Measurements from ENCODE around the gene FLNA.

The FLNA gene

GRCh38 chrX:154369449-154370299, 4.8 kb downstream of the FLNA start:
- no peak for TF ChIP-seq CTCF (IDR thresholded peaks at IDR 0.05; ENCODE audit: poor library complexity, severe bottlenecking)
- H3K27me3 ChIP-seq (ENCODE audit: insufficient read depth, poor library complexity, severe bottlenecking), result no peaks in the 10 kb centered on the region
- peak overlapping the region; percentile 56 for H3K4me3 ChIP-seq (ENCODE audit: severe bottlenecking)
- DNase-seq (ENCODE audit: low spot score), result peak; percentile 87
- peak overlapping the region; percentile 97 for H3K27ac ChIP-seq (ENCODE audit: poor library complexity, severe bottlenecking)
- peaks cover 14% of the 10 kb centered on the region for H3K4me1 ChIP-seq (ENCODE audit: insufficient read depth, poor library complexity, severe bottlenecking)
- ATAC-seq (ENCODE audit: low read depth), result peak; percentile 16
- H3K36me3 ChIP-seq (ENCODE audit: low read depth), result peaks cover 55% of the 10 kb centered on the region
- no peaks in the 10 kb centered on the region for H3K9me3 ChIP-seq (ENCODE audit: severe bottlenecking)

GRCh38 chrX:154368630-154369448, 5.6 kb downstream of the FLNA start:
- ATAC-seq (ENCODE audit: low read depth) (peak; percentile 47), DNase-seq (ENCODE audit: low spot score) (peak; percentile 89)
- H3K27ac ChIP-seq (ENCODE audit: poor library complexity, severe bottlenecking), result peak overlapping the region; percentile 97
- no peak for TF ChIP-seq CTCF (IDR thresholded peaks at IDR 0.05; ENCODE audit: poor library complexity, severe bottlenecking)
- no peaks in the 10 kb centered on the region for H3K9me3 ChIP-seq (ENCODE audit: severe bottlenecking)
- peak overlapping the region; percentile 56 for H3K4me3 ChIP-seq (ENCODE audit: severe bottlenecking)
- H3K4me1 ChIP-seq (ENCODE audit: insufficient read depth, poor library complexity, severe bottlenecking), result peaks cover 14% of the 10 kb centered on the region
- H3K27me3 ChIP-seq (ENCODE audit: insufficient read depth, poor library complexity, severe bottlenecking), result no peaks in the 10 kb centered on the region
- H3K36me3 ChIP-seq (ENCODE audit: low read depth), result peaks cover 63% of the 10 kb centered on the region

GRCh38 chrX:154367474-154368308, 6.7 kb downstream of the FLNA start:
- peak overlapping the region; percentile 97 for H3K27ac ChIP-seq (ENCODE audit: poor library complexity, severe bottlenecking)
- no peak for ATAC-seq (ENCODE audit: low read depth)

GRCh38 chrX:154366666-154367055, 7.8 kb downstream of the FLNA start:
- Histone ChIP-seq H3K4me3 (ENCODE audit: severe bottlenecking) (no peak overlapping the region), H3K27me3 (ENCODE audit: insufficient read depth, poor library complexity, severe bottlenecking) (no peaks in the 10 kb centered on the region), H3K27ac (ENCODE audit: poor library complexity, severe bottlenecking) (peak overlapping the region; percentile 97), H3K36me3 (ENCODE audit: low read depth) (peaks cover 85% of the 10 kb centered on the region), H3K9me3 (ENCODE audit: severe bottlenecking) (no peaks in the 10 kb centered on the region), H3K4me1 (ENCODE audit: insufficient read depth, poor library complexity, severe bottlenecking) (peaks cover 7% of the 10 kb centered on the region)
- ATAC-seq (ENCODE audit: low read depth), result no peak
- TF ChIP-seq CTCF (IDR thresholded peaks at IDR 0.05; ENCODE audit: poor library complexity, severe bottlenecking), result no peak
- no peak for DNase-seq (ENCODE audit: low spot score)

More at GRCh38 chrX:154367474-154368308, 6.7 kb downstream of the FLNA start:
- H3K27me3 ChIP-seq (ENCODE audit: insufficient read depth, poor library complexity, severe bottlenecking), result no peaks in the 10 kb centered on the region
- no peak for DNase-seq (ENCODE audit: low spot score)
- no peaks in the 10 kb centered on the region for H3K9me3 ChIP-seq (ENCODE audit: severe bottlenecking)
- H3K4me1 ChIP-seq (ENCODE audit: insufficient read depth, poor library complexity, severe bottlenecking), result peaks cover 7% of the 10 kb centered on the region
- TF ChIP-seq CTCF (IDR thresholded peaks at IDR 0.05; ENCODE audit: poor library complexity, severe bottlenecking), result no peak
- no peak overlapping the region for H3K4me3 ChIP-seq (ENCODE audit: severe bottlenecking)
- peaks cover 75% of the 10 kb centered on the region for H3K36me3 ChIP-seq (ENCODE audit: low read depth)
